A549 (cell line): Measurements from ENCODE around the gene LMAN1L. TPM values are rescaled to one million over a fixed set of nuclear protein-coding genes. Genes with fewer than 3 reads are reported as not detected.

Experiments
- ATAC-seq, 2 experiments: fragments of 200-7000 bp in 1 of 2; fragments of >200 bp in 1 of 2; cut with Nextera tagmentation in 1 of 2; cut with Tn5 transposase in 1 of 2; 3 replicates each; pipeline versions ENCODE4 v1.8.0 to v1.9.1; 2018 to 2020; ENCODE audit warnings: mild to moderate bottlenecking in 1 of 2, moderate library complexity in 1 of 2
- CTCF ChIA-PET: fragments of 300-600 bp; sonication (Branson Sonifier 250); formaldehyde crosslinking; extraction: SDS; loops from one replicate; lab custom pipeline; 2021; ENCODE audit warnings: antibody characterized with exemption, inconsistent platforms; lab: Yijun Ruan, JAX
- POLR2A ChIA-PET: fragments of 350-600 bp; formaldehyde crosslinking; extraction: SDS; loops from one replicate; lab custom pipeline; 2021; ENCODE audit warnings: antibody characterized with exemption, inconsistent platforms; lab: Yijun Ruan, JAX
- DNase-seq, 2 experiments: peaks; one replicate each; pipeline versions ENCODE4 v3.0.0 to v3.0.0-alpha.2; 2011 to 2016; ENCODE audit warnings: low read depth in 1 of 2, low spot score in 1 of 2
- FAIRE-seq: peaks from 2 replicates; lab custom pipeline; 2011; peaks lifted over from hg19 to GRCh38; lab: Jason Lieb, UNC
- H3K27ac ChIP-seq, 2 experiments: fragments of >200 bp; sonication (Bioruptor Twin); formaldehyde crosslinking; 3 replicates each; pipeline ENCODE4 v1.5.1; 2016 to 2017
- H3K4me1 ChIP-seq: fragments of >200 bp; sonication (Bioruptor Twin); formaldehyde crosslinking; 3 replicates; pipeline ENCODE4 v1.6.1; 2016
- H3K4me2 ChIP-seq: fragments of >200 bp; sonication (Bioruptor Twin); formaldehyde crosslinking; 3 replicates; pipeline ENCODE4 v1.6.1; 2016
- H3K4me3 ChIP-seq: fragments of >200 bp; sonication (Bioruptor Twin); formaldehyde crosslinking; 3 replicates; pipeline ENCODE4 v1.5.1; 2016
- H3K9me3 ChIP-seq: fragments of >200 bp; sonication (Bioruptor Twin); formaldehyde crosslinking; 3 replicates; pipeline ENCODE4 v1.6.1; 2016
- BHLHE40 ChIP-seq: IDR thresholded peaks from 2 replicates; pipeline ENCODE4 v1.6.1; 2012; ENCODE audit warnings: low read depth, low read length, inconsistent platforms
- CBX2 ChIP-seq: fragments of 200-600 bp; sonication (generic); IDR thresholded peaks from 2 replicates; pipeline ENCODE4 v1.6.1; 2016; ENCODE audit warnings: low read depth, mild to moderate bottlenecking, borderline replicate concordance
- CEBPB ChIP-seq, 2 experiments: fragments of >200 bp in 1 of 2; sonication (Bioruptor Twin) in 1 of 2; formaldehyde crosslinking in 1 of 2; IDR thresholded peaks; 2 replicates each; pipeline ENCODE4 v1.6.1; 2012 to 2016
- CHD4 ChIP-seq: fragments of 200-600 bp; sonication (generic); IDR thresholded peaks from 2 replicates; pipeline ENCODE4 v1.6.1; 2016; ENCODE audit warnings: antibody characterized with exemption, mild to moderate bottlenecking, borderline replicate concordance
- EHMT2 ChIP-seq: fragments of 200-600 bp; sonication (generic); IDR thresholded peaks from 2 replicates; pipeline ENCODE4 v1.6.1; 2016; ENCODE audit warnings: antibody characterized with exemption, low read depth, mild to moderate bottlenecking, moderate library complexity
- EP300 ChIP-seq, 2 experiments: fragments of >200 bp; sonication (Bioruptor Twin); formaldehyde crosslinking; IDR thresholded peaks; 2 replicates in 1 of 2; 3 replicates in 1 of 2; pipeline ENCODE4 v1.6.1; 2016 to 2017
- HOXB13 ChIP-seq: fragments of 250-450 bp; sonication (Bioruptor Pico); IDR thresholded peaks from 2 replicates; pipeline ENCODE4 v1.5.0; 2020; ENCODE audit warnings: low read depth, mild to moderate bottlenecking, moderate library complexity
- HOXB5 ChIP-seq: fragments of 250-450 bp; sonication (Bioruptor Pico); IDR thresholded peaks from 2 replicates; pipeline ENCODE4 v1.5.0; 2020; ENCODE audit warnings: mild to moderate bottlenecking, moderate library complexity
- JUN ChIP-seq, 2 experiments: fragments of >200 bp; sonication (Bioruptor Twin); formaldehyde crosslinking; IDR thresholded peaks; 2 replicates in 1 of 2; 3 replicates in 1 of 2; pipeline ENCODE4 v1.6.1; 2016 to 2017
- JUNB ChIP-seq: fragments of >200 bp; sonication (Bioruptor Twin); formaldehyde crosslinking; IDR thresholded peaks from 2 replicates; pipeline ENCODE4 v1.6.1; 2016
- KDM5A ChIP-seq: fragments of 200-600 bp; sonication (generic); IDR thresholded peaks from 2 replicates; pipeline ENCODE4 v1.6.1; 2016; ENCODE audit warnings: antibody characterized with exemption, mild to moderate bottlenecking
- MAFK ChIP-seq: fragments of 450-650 bp; IDR thresholded peaks from 2 replicates; pipeline ENCODE4 v1.6.1; 2014; ENCODE audit not compliant: partially characterized antibody
- MYC ChIP-seq: IDR thresholded peaks from 2 replicates; pipeline ENCODE4 v1.6.1; 2012; ENCODE audit warnings: mild to moderate bottlenecking, inconsistent platforms, low read length, improper control_type of control experiment, borderline replicate concordance
- NR3C1 ChIP-seq: fragments of >200 bp; sonication (Bioruptor Twin); formaldehyde crosslinking; IDR thresholded peaks from 3 replicates; pipeline ENCODE4 v1.6.1; 2017
- PHF8 ChIP-seq: fragments of 200-600 bp; sonication (generic); IDR thresholded peaks from 2 replicates; pipeline ENCODE4 v1.6.1; 2016; ENCODE audit warnings: low read depth, mild to moderate bottlenecking, antibody characterized with exemption, moderate library complexity, borderline replicate concordance
- POLR2A ChIP-seq: IDR thresholded peaks from 2 replicates; pipeline ENCODE4 v1.6.1; 2012; ENCODE audit warnings: mild to moderate bottlenecking, low read length
- RAD21 ChIP-seq, 2 experiments: fragments of >200 bp in 1 of 2; sonication (Bioruptor Twin) in 1 of 2; formaldehyde crosslinking in 1 of 2; IDR thresholded peaks in 1 of 2; conservative IDR thresholded peaks in 1 of 2; 2 replicates in 1 of 2; 3 replicates in 1 of 2; pipeline ENCODE4 v1.6.1; 2012 to 2018; ENCODE audit warnings: inconsistent platforms in 1 of 2
- RARB ChIP-seq: fragments of 250-450 bp; sonication (Bioruptor Pico); IDR thresholded peaks from 2 replicates; pipeline ENCODE4 v1.8.0; 2021; ENCODE audit warnings: mild to moderate bottlenecking, moderate library complexity
- RFX5 ChIP-seq: fragments of 450-650 bp; IDR thresholded peaks from 2 replicates; pipeline ENCODE4 v1.7.1; 2014; ENCODE audit warnings: antibody characterized with exemption, mild to moderate bottlenecking, moderate library complexity
- RNF2 ChIP-seq: fragments of 200-600 bp; sonication (generic); IDR thresholded peaks from 2 replicates; pipeline ENCODE4 v1.6.1; 2016; ENCODE audit warnings: low read depth, mild to moderate bottlenecking, antibody characterized with exemption, moderate library complexity, borderline replicate concordance
- SMC3 ChIP-seq: fragments of >200 bp; sonication (Bioruptor Twin); formaldehyde crosslinking; IDR thresholded peaks from 3 replicates; pipeline ENCODE4 v1.6.1; 2018; ENCODE audit warnings: inconsistent platforms
- SREBF2 ChIP-seq: fragments of 450-650 bp; IDR thresholded peaks from 2 replicates; pipeline ENCODE4 v1.6.1; 2014; ENCODE audit warnings: mild to moderate bottlenecking, moderate library complexity
- TP53 ChIP-seq: fragments of 250-450 bp; sonication (Bioruptor Pico); IDR thresholded peaks from 2 replicates; pipeline ENCODE4 v1.5.0; 2021; ENCODE audit warnings: mild to moderate bottlenecking, moderate library complexity
- ZSCAN20 ChIP-seq: fragments of 250-450 bp; sonication (Bioruptor Pico); IDR thresholded peaks from 2 replicates; pipeline ENCODE4 v1.8.0; 2022; ENCODE audit warnings: mild to moderate bottlenecking, moderate library complexity
- WGBS: methylation state at CpG from one replicate; pipeline ENCODE4 v1.1.6; 2017; ENCODE audit errors: missing lambda C conversion rate; 5-methylcytosine and 5-hydroxymethylcytosine counted together
- polyA plus RNA-seq, 4 experiments: library from polyadenylated mRNA; depleted of rRNA in 3 of 4; stranded (reverse); fragments of >200 nt; fragmentation: RNase III in 1 of 4; extraction: RNeasy Plus Mini Kit Qiagen cat#74134 plus additional on column Dnase treatment in 1 of 4; gene quantifications; 2 replicates in 3 of 4; 3 replicates in 1 of 4; pipeline ENCODE4 v1.2.3, GENCODE V29; 2011 to 2017
- TF ChIP-seq, protein P1 (sequence below): fragments of 150-350 bp; IDR thresholded peaks from 2 replicates; pipeline ENCODE4 v1.6.1; 2014; ENCODE audit warnings: low read depth, mild to moderate bottlenecking, low read length
- TF ChIP-seq, protein P2 (sequence below): fragments of >200 bp; sonication (Bioruptor Twin); formaldehyde crosslinking; IDR thresholded peaks from 3 replicates; pipeline ENCODE4 v1.5.1; 2016
- TF ChIP-seq, protein P3 (sequence below): IDR thresholded peaks from 2 replicates; pipeline ENCODE4 v1.6.1; 2012
- TF ChIP-seq, protein P4 (sequence below): fragments of >200 bp; sonication (Bioruptor Twin); formaldehyde crosslinking; IDR thresholded peaks from 2 replicates; pipeline ENCODE4 v1.6.1; 2016
- TF ChIP-seq, protein P5 (sequence below): fragments of 200-600 bp; sonication (generic); IDR thresholded peaks from 2 replicates; pipeline ENCODE4 v1.6.1; 2016; ENCODE audit warnings: antibody characterized with exemption, mild to moderate bottlenecking, moderate library complexity

Gene LMAN1L
- polyA plus RNA-seq, 2 of the 4 experiments (the other 2 are of a cell fraction), result not detected

DNA sequence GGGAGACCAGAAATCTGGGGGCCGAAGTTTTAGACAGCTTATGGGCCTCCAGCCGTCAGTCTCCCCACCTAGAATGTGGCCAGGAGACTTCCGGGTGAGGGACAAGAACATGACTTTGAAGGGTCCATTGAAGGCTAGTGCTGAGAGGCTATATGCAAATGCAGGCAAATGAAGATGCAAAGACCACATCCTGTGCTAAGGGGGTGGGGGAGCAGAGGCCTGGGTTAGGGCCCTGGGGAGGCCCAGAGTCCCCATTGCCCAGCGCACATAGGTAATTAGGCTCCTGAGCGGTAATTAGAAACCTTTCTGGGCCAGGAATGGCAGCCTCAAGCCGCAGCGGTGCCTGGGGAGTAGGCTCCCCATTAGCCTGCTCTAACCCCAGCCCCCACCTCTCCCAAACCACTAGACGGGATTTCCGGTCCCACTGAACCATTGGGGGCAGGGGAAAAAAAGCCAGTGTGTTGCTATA lies 23.9 kb upstream of the LMAN1L start (continued):
- no peak for TF ChIP-seq MYC
- TF ChIP-seq HOXB13 (CRISPR knock-in tag), result no peak
- TF ChIP-seq KDM5A, result no peak
- no peak for TF ChIP-seq EHMT2
- no peak for TF ChIP-seq HOXB5
- no peak for TF ChIP-seq CEBPB (IDR thresholded peaks at IDR 0.05)
- TF ChIP-seq JUN (IDR thresholded peaks at IDR 0.05), result no peak
- no peak for TF ChIP-seq CBX2
- TF ChIP-seq EP300 (IDR thresholded peaks at IDR 0.05), result no peak

DNA sequence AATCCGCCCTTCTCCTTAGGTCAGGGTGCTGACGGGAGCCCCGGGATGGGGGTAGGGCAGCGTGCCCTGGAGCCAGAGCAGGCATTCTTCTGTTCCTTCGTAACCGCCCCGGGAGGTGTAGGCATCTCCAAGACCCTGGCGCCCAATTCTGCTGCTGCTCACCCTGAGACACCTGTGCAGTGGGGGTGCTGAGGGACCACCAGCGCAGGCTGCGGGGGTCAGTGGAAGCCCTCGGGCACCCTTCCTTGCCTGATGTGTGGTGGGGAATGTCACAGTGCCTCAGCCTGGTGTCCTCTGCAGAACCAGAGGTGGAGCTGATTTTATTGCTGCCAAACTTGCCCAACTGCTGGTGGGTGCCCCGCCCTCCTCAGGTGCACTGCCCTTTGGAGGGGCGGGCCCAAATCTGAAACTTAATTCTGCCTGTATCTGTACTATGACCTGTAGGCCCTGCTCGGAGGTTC lies 23.4 kb upstream of the LMAN1L start:
- DNase-seq, result no peak
- 88% methylated on average over 14 of the region's 14 CpGs for WGBS
- no peak overlapping the region for H3K4me3 ChIP-seq
- no peak for ATAC-seq
- H3K9me3 ChIP-seq, result no peaks in the 10 kb centered on the region
- TF ChIP-seq RNF2 (no peak), MAFK (no peak), PHF8 (no peak), SMC3 (no peak), BHLHE40 (no peak), TP53 (CRISPR knock-in tag) (no peak), RARB (no peak), RFX5 (no peak), CBX2 (no peak), RAD21 (conservative IDR thresholded peaks at IDR 0.05 in 1 of 2, IDR thresholded peaks at IDR 0.05 in 1 of 2) (no peak), HOXB13 (CRISPR knock-in tag) (no peak), POLR2A (no peak)
- TF ChIP-seq, protein P1, sequence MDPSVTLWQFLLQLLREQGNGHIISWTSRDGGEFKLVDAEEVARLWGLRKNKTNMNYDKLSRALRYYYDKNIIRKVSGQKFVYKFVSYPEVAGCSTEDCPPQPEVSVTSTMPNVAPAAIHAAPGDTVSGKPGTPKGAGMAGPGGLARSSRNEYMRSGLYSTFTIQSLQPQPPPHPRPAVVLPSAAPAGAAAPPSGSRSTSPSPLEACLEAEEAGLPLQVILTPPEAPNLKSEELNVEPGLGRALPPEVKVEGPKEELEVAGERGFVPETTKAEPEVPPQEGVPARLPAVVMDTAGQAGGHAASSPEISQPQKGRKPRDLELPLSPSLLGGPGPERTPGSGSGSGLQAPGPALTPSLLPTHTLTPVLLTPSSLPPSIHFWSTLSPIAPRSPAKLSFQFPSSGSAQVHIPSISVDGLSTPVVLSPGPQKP, result no peak
- TF ChIP-seq, protein P2, sequence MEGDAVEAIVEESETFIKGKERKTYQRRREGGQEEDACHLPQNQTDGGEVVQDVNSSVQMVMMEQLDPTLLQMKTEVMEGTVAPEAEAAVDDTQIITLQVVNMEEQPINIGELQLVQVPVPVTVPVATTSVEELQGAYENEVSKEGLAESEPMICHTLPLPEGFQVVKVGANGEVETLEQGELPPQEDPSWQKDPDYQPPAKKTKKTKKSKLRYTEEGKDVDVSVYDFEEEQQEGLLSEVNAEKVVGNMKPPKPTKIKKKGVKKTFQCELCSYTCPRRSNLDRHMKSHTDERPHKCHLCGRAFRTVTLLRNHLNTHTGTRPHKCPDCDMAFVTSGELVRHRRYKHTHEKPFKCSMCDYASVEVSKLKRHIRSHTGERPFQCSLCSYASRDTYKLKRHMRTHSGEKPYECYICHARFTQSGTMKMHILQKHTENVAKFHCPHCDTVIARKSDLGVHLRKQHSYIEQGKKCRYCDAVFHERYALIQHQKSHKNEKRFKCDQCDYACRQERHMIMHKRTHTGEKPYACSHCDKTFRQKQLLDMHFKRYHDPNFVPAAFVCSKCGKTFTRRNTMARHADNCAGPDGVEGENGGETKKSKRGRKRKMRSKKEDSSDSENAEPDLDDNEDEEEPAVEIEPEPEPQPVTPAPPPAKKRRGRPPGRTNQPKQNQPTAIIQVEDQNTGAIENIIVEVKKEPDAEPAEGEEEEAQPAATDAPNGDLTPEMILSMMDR, result no peak
- TF ChIP-seq, protein P3, sequence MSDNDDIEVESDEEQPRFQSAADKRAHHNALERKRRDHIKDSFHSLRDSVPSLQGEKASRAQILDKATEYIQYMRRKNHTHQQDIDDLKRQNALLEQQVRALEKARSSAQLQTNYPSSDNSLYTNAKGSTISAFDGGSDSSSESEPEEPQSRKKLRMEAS, result no peak
- TF ChIP-seq, all 56 proteins: peak for 0
- peaks cover 19% of the 10 kb centered on the region; the same call in 2 of the 3 replicates for H3K4me1 ChIP-seq
- H3K27ac ChIP-seq, result no peak overlapping the region
- ChIA-PET POLR2A (no interaction called here), CTCF (interaction anchor here (65.6 to 66.7 kb wide), 2 partner anchors 2 to 30 kb away, joined by 1908 read pairs; partner anchors contain the start of genes CPLX3, CSK, LMAN1L and ULK3)
- FAIRE-seq, result no peak
- H3K4me2 ChIP-seq, result no peak overlapping the region

DNA sequence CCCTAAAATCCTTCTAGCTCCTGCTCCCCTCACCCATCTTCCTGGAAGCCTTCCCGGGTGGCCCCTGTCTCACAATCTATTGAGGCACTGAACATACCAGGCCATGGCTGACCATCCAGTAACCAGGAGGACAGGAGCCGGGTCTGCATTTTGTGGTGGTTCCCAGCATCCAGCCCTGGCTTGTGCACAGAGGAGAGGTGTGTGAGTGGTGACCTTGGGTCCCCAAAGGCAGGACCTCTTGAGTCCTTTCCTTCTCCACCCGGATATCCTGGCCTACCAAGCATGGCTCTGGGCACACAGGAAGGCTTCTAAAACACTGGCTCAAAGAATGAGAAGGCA lies 22.9 kb upstream of the LMAN1L start:
- Histone ChIP-seq H3K4me3 (no peak overlapping the region), H3K9me3 (no peaks in the 10 kb centered on the region), H3K4me1 (peaks cover 17% of the 10 kb centered on the region; the same call in 1 of the 3 replicates), H3K4me2 (no peak overlapping the region), H3K27ac (no peak overlapping the region; a peak in 2 of 6 replicates)
- 82% methylated on average over 3 of the region's 3 CpGs for WGBS
- CTCF ChIA-PET, result interaction anchor here (65.6 to 66.7 kb wide), 2 partner anchors 1 to 29 kb away, joined by 1908 read pairs; partner anchors contain the start of genes CPLX3, CSK, LMAN1L and ULK3
- DNase-seq (no peak), ATAC-seq (no peak), FAIRE-seq (no peak)
- POLR2A ChIA-PET, result no interaction called here
- TF ChIP-seq NR3C1 (no peak), HOXB13 (CRISPR knock-in tag) (no peak), BHLHE40 (no peak), SREBF2 (no peak), JUNB (no peak), SMC3 (no peak), ZSCAN20 (no peak), CBX2 (no peak), CHD4 (no peak)
- TF ChIP-seq, protein P4, sequence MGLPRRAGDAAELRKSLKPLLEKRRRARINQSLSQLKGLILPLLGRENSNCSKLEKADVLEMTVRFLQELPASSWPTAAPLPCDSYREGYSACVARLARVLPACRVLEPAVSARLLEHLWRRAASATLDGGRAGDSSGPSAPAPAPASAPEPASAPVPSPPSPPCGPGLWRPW, result no peak
- TF ChIP-seq, protein P3, result no peak
- TF ChIP-seq, protein P5, sequence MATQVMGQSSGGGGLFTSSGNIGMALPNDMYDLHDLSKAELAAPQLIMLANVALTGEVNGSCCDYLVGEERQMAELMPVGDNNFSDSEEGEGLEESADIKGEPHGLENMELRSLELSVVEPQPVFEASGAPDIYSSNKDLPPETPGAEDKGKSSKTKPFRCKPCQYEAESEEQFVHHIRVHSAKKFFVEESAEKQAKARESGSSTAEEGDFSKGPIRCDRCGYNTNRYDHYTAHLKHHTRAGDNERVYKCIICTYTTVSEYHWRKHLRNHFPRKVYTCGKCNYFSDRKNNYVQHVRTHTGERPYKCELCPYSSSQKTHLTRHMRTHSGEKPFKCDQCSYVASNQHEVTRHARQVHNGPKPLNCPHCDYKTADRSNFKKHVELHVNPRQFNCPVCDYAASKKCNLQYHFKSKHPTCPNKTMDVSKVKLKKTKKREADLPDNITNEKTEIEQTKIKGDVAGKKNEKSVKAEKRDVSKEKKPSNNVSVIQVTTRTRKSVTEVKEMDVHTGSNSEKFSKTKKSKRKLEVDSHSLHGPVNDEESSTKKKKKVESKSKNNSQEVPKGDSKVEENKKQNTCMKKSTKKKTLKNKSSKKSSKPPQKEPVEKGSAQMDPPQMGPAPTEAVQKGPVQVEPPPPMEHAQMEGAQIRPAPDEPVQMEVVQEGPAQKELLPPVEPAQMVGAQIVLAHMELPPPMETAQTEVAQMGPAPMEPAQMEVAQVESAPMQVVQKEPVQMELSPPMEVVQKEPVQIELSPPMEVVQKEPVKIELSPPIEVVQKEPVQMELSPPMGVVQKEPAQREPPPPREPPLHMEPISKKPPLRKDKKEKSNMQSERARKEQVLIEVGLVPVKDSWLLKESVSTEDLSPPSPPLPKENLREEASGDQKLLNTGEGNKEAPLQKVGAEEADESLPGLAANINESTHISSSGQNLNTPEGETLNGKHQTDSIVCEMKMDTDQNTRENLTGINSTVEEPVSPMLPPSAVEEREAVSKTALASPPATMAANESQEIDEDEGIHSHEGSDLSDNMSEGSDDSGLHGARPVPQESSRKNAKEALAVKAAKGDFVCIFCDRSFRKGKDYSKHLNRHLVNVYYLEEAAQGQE, result no peak
